Measurements from ENCODE around the gene CELSR1. TPM values are rescaled to one million over a fixed set of nuclear protein-coding genes. Genes with fewer than 3 reads are reported as not detected.

The CELSR1 gene
- total RNA-seq, 1 experiment from 2014 or later, result 22.6 TPM

GRCh38 chr22:46528121-46528610 is 9.3 kb downstream of the CELSR1 start:
- Histone ChIP-seq H2BK120ac (ENCODE audit: low read depth, low read length, poor library complexity, severe bottlenecking) (no peak overlapping the region), H3K4ac (ENCODE audit: low read depth, low read length) (no peak overlapping the region), H3T11ph (ENCODE audit: low read length) (no peak overlapping the region), H2BK20ac (ENCODE audit: low read depth, low read length, poor library complexity, severe bottlenecking) (no peak overlapping the region), H4K8ac (replicated peaks; ENCODE audit: insufficient read length, low read depth, low read length) (no peak overlapping the region), H3K56ac (ENCODE audit: insufficient read length, low read depth, low read length) (no peak overlapping the region), H4K91ac (ENCODE audit: insufficient read length, low read depth, low read length) (no peak overlapping the region), H3K14ac (ENCODE audit: insufficient read depth, low read length) (no peak overlapping the region; the same call in 1 of the 2 replicates), H2BK12ac (ENCODE audit: insufficient read length, low read depth, low read length) (no peak overlapping the region), H3K4me2 (ENCODE audit: insufficient read depth, insufficient read length, low read length) (no peak overlapping the region), H4K20me1 (ENCODE audit: control insufficient read depth, insufficient read depth, insufficient read length) (no peaks in the 10 kb centered on the region), H3K18ac (ENCODE audit: insufficient read length, low read depth, low read length) (no peak overlapping the region), H3K23me2 (ENCODE audit: insufficient read length, low read depth, low read length, poor library complexity, severe bottlenecking) (no peaks in the 10 kb centered on the region), H3K27me3 (ENCODE audit: insufficient read depth, low read length) (no peaks in the 10 kb centered on the region), H2BK15ac (ENCODE audit: low read depth, low read length) (no peak overlapping the region), H4K5ac (ENCODE audit: insufficient read length, low read depth, low read length) (no peak overlapping the region), H2AK5ac (ENCODE audit: insufficient read length, low read length) (no peak overlapping the region), H3K9ac (ENCODE audit: extremely low read depth, insufficient read length, low read length) (no peak overlapping the region), H3K9me3 (ENCODE audit: control insufficient read depth, low read depth, low read length) (no peaks in the 10 kb centered on the region), H3K79me2 (ENCODE audit: insufficient read depth, low read length) (no peaks in the 10 kb centered on the region), H3K23ac (ENCODE audit: insufficient read length, low read depth, low read length) (no peak overlapping the region), H3K79me1 (ENCODE audit: insufficient read depth, low read depth, low read length, poor library complexity, severe bottlenecking) (no peaks in the 10 kb centered on the region), H2AFZ (ENCODE audit: low read length) (no peak overlapping the region), H3K4me1 (ENCODE audit: insufficient read depth, low read length) (peaks cover 2% of the 10 kb centered on the region; the same call in 1 of the 2 replicates), H3K27ac (ENCODE audit: insufficient read length, low read depth, low read length) (no peak overlapping the region), H2BK5ac (ENCODE audit: insufficient read length, low read length) (no peak overlapping the region)
- no peaks in the 10 kb centered on the region; the same call in 1 of the 2 replicates for H3K27me3 Mint-ChIP-seq (ENCODE audit: low read depth)
- WGBS (ENCODE audit: extremely low coverage, insufficient read length, low lambda C conversion rate), result no CpG with 5 or more reads among the region's 15 CpGs
- no peak overlapping the region for H3K4me3 Mint-ChIP-seq
- H3K4me1 Mint-ChIP-seq, result peaks cover 31 to 41% of the 10 kb centered on the region in 2 experiments
- TF ChIP-seq CTCF (conservative IDR thresholded peaks at IDR 0.05), result no peak
- H3K36me3 Mint-ChIP-seq (ENCODE audit: insufficient read depth in 1 of 3, low read depth in 3 of 3), result peaks cover 10 to 16% (median 13%) of the 10 kb centered on the region in 3 experiments; a peak in 6 of 7 replicates
- H3K27ac Mint-ChIP-seq, result peak overlapping the region in 1 of 3 experiments; percentile 52; a peak in 2 of 7 replicates
- DNase-seq, result no peak
- H3K9me3 Mint-ChIP-seq, result no peaks in the 10 kb centered on the region

Measured in H9 (cell line).